HG03025 (cell line): ENCODE results near the gene GOLGA1.

Source experiments
- ATAC-seq: cut with Tn5 transposase; IDR thresholded peaks from one replicate; pipeline ENCODE4 v1.9.1; 2021; ENCODE audit warnings: mild to moderate bottlenecking, moderate library complexity; ENCODE audit not compliant: unreplicated experiment, low FRiP score

Gene GOLGA1

GRCh38 chr9:124885551-124885950 lies 55.3 kb downstream of the GOLGA1 start:
- ATAC-seq = no peak

GRCh38 chr9:124884376-124884775 lies 56.5 kb downstream of the GOLGA1 start:
- no peak for ATAC-seq

GRCh38 chr9:124882231-124882630 lies 58.7 kb downstream of the GOLGA1 start:
- no peak for ATAC-seq

- no peak for ATAC-seq
Measured at GRCh38 chr9:124881138-124881743, 59.6 kb downstream of the GOLGA1 start.

GRCh38 chr9:124880501-124880900 lies 60.4 kb downstream of the GOLGA1 start:
- no peak for ATAC-seq

- ATAC-seq = no peak
Measured at GRCh38 chr9:124879226-124879625, 61.7 kb downstream of the GOLGA1 start.

- no peak for ATAC-seq
Measured at GRCh38 chr9:124878518-124878917, 62.4 kb downstream of the GOLGA1 start.

GRCh38 chr9:124878021-124878420 lies 62.9 kb downstream of the GOLGA1 start:
- no peak for ATAC-seq

GRCh38 chr9:124877021-124877782 lies 63.7 kb downstream of the GOLGA1 start:
- ATAC-seq = no peak

GRCh38 chr9:124875501-124875900 lies 65.4 kb downstream of the GOLGA1 start:
- ATAC-seq = no peak

- ATAC-seq = no peak
Measured at GRCh38 chr9:124873664-124874063, 67.2 kb downstream of the GOLGA1 start.

GRCh38 chr9:124871156-124871561 lies 69.7 kb downstream of the GOLGA1 start:
- no peak for ATAC-seq

- no peak for ATAC-seq
Measured at GRCh38 chr9:124870723-124871122, 70.2 kb downstream of the GOLGA1 start.

GRCh38 chr9:124869986-124870560 lies 70.8 kb downstream of the GOLGA1 start:
- ATAC-seq = peak; percentile 34

GRCh38 chr9:124869466-124869985 lies 71.4 kb downstream of the GOLGA1 start:
- peak; percentile 11 for ATAC-seq

- peak; percentile 50 for ATAC-seq
Measured at GRCh38 chr9:124868511-124869465, 72.1 kb downstream of the GOLGA1 start.

GRCh38 chr9:124863371-124863871 lies 77.5 kb downstream of the GOLGA1 start:
- ATAC-seq = no peak

GRCh38 chr9:124861342-124862229 lies 79.3 kb downstream of the GOLGA1 start, which contains the start of the genes ARPC5L and RPL35:
ARPC5L (plus strand) TSS chr9:124862130; CDS start chr9:124869291, 7,161 bp downstream.
RPL35 (minus strand) TSS chr9:124861957; CDS start chr9:124861912, 45 bp downstream.
- peak; percentile 80 for ATAC-seq
